Endometrial microvascular endothelial cells (primary cell): ENCODE results near the gene AUH. TPM values are rescaled to one million over a fixed set of nuclear protein-coding genes. Genes with fewer than 3 reads are reported as not detected.
"Not testable (repeated sequence)": the region's sequence is repeated elsewhere in the genome, so short reads cannot be mapped to it uniquely, and the experiment has no call there.

Experiments
- in situ Hi-C: cut with HindIII; loops from 2 replicates; pipeline ENCODE4 v1.10.0; 2017; ENCODE audit warnings: low sequenced_read_pairs, low pct_unique_long_range_greater_than_20kb; ENCODE audit errors: inconsistent ontology term
- total RNA-seq: library from RNA; depleted of rRNA; stranded (reverse); fragments of >200 nt; gene quantifications from one replicate; pipeline ENCODE4 v1.2.3, GENCODE V29; 2015; ENCODE audit errors: inconsistent ontology term

Gene AUH
- total RNA-seq, 1 donor from 2014 or later, result 3.4 TPM

DNA sequence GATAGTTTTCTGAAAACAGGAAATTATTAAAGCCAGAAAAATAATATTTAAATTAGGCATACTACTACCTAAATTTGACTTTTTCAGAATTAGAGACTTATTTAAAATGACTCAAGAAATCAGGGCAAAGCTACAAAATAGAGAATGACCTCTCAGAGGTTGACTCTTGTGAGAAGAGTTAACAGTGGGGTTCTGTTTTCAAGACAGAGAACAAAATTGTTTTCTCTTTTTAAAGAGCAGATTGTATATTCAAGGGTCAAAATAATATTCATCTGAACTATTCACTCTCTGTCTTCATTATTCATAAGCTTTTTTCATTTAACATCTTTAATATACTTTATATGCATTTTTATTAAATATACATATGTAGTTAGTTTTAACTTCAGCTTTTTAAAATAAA, 21.9 kb upstream of the AUH start:
- in situ Hi-C loops, result no loop called here

DNA sequence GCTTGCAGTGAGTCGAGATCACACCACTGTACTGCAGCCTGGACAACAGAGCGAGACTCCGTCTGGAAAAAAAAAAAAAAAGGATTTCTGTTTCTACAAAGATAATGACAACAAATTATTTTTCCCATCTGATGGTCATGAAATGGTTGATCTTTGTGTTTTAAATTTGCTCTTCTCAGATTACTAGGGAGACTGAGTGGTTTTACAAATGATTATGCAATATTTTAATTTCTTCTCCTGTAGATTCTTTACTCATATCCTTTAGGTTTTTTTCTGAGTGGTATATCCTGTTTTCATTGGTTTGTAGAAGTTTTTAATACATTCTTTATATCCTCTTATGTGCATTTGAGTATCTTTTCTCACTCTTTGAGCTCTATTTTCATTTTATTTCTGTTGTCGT, 20.6 kb upstream of the AUH start:
- in situ Hi-C loops, result no loop called here

DNA sequence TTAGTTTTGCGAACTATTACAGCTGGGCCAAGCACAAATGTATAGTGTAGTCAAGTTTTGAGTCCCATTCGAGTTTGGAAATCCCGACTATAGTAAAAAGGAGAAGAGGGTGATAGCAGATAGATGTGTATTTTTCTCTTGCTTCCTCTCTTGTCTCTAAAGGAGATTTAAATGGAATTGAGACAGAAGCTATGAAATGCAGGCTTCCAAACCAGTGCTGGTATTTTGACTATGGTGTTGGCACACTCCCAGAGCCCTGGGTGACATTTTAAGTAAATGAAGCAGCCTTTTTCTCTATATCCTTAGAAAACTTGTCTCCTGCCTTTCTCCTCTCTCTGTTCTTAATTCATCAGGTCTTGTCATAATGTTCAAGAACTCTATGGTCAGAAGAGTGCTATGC, 17.7 kb upstream of the AUH start:
- in situ Hi-C loops, result no loop called here

DNA sequence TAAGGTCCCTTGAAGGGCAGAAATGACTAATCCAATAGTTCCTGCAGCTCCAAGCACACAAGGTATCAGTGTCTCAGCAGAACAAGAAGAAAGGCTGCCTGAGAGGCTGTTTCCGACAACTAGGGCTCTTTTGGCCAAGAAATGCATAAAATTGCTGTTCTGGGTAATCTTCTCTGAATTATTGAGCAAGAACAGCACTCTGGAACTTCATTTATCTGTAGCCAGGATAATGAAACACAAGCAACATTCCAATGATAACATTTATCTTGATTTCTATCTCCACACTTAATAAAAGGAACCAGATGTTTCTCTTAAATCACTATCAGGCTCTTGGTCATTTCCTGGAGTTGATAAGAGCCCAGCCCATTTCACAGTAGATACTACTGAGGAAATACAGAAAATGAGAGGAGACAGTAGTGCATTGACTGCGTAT, 17.0 kb upstream of the AUH start:
- in situ Hi-C loops, result no loop called here

DNA sequence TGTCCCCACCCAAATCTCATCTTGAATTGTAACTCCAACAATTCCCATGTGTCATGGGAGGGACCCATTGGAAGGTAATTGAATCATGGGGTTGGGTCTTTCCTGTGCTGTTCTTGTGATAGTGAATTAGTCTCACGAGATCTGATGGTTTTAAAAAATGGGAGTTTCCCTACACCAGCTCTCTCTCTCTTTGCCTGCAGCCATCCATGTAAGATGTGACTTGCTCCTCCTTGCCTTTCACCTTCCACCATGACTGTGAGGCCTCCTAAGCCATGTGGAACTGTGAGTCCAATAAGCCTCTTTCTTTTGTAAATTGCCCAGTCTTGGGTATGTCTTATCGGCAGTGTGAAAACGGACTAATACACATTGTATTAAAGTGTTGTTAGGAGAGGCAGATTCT, 16.3 kb upstream of the AUH start:
- in situ Hi-C loops, result not testable (repeated sequence)

DNA sequence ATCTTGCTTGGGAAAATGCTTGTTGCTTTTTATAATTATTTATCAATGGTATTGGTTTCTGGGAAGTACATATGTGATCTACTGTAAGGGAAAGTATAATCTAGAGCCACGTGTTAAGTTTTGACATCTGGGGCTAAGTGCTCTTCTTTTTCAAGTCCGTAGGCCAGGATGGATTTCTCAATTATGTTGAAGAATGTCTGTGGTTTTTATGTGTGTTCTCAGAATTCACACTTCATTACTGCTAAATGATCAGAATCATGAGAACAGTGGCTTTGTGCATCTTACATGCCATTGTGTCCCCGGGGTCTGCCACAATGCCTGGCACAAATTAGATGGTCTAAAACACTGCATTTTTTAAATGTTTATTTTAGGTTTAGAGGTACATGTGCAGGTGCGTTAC, 14.5 kb upstream of the AUH start:
- in situ Hi-C loops, result no loop called here

DNA sequence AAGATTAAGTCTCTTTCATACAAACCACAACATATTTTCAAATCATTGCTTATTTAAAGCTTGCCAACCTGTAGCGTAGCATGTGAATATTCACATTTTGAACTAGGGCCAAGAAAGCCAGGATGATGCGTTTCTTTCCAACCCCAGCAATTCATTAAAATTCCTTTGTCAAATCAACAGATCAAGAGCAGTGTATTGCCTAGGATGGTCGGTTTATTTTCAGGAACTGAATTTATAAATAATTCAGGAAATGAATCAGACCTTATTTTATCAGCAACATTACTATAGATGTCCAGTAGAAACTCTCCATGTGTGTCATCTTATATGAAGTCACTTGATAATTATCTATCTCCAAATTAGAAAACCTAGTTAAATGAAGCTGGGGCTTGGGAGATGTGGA, 13.2 kb upstream of the AUH start:
- in situ Hi-C loops, result no loop called here

DNA sequence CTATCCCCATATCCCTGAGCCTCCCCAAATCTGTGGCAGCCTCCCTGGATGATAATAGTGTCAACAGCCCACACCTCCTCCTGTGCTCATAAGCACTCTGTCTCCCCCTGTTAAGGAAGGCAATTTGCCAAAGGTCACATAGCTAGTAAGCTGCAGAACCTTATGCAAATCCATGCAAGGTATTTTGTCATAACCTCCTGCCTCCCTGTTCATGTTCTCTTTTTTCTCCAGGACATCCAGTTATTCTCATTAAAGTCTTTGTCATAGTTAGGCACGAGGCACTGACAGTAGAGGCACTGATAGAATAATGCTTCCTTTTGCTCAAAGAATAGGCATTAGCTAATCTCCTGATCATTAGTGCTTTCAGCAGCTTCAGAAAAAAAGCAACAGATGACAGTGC, 10.2 kb upstream of the AUH start:
- in situ Hi-C loops, result no loop called here

DNA sequence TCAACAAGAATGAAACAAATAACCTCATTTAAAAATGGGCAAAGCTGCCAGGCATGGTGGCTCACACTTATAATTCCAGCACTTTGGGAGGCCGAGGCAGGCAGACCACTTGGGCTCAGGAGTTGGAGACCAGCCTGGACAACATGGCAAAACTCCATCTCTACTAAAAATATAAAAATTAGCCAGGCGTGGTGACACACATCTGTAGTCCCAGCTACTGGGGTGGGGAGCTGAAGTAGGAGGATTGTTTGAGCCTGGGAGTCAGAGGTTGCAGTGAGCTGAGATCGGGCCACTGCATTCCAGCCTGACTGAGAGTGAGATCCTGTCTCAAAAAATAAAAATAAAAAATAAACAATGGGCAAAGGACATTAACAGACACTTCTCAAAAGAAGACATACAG, 8.3 kb upstream of the AUH start:
- in situ Hi-C loops, result not testable (repeated sequence)

DNA sequence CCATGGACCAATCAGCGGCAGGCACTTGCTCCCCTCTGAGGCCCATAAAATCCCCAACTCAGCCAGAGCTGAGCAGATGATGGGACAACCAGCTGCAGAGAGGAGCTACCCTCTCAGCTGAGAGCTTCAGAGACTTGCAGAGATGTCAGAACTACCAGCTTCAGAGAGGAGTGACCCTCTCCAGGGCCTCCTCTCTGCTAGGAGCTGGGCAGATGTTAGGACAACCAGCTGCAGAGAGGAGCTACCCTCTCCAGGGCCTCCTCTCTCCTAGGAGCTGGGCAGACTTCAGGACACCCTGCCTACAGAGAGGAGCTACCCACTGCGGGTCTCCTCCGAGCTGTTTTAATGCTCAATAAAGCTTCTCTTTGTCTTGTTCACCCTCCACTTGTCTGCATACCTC, 3.0 kb upstream of the AUH start:
- in situ Hi-C loops, result no loop called here

DNA sequence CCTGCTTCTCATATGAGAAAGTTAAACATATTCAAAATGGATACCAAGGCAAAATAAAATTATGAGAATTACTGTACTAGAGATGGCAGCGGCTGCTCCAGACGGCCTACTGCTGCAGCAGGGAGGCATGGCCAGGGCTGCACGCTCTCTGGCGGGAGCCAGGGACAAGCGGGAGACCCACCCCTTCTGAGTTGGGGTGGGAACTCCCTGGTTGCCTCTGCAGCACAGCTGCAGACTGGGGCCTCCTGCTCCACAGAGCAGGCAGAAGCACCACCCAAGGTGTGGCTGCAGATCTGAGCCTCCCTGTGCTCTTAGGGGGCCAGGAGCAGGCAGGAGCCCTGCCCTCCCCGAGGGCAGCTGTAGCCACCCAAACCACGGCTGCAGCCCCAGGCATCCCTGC, 2.3 kb upstream of the AUH start:
- in situ Hi-C loops, result no loop called here

DNA sequence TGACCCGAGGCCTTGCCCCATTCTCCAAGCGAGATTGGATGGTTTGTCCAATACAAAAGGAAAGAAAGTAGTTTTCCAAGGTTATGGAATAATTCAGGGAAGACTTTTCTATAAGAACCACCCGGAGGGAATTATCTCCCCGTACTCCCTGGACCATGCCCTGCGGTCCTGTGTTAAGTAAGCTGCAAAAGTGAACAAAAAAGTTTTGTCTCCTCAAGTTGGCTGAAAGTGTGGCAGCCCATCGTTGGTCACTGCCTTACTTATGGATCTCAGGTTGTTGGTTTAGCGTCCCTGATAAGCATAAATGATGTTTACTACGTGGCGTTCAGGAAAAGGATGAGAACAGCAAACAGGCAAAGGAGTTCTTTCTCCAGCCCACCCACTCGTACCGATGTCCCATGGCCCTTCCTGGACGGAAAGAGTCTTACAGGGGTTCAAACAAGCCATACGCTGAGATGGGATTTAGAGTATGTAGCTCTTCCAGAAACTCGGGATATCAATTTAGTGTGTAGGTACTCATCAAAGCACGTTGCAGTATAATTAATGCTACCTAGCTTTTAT, 413 bp upstream of the AUH start:
- in situ Hi-C loops, result no loop called here

DNA sequence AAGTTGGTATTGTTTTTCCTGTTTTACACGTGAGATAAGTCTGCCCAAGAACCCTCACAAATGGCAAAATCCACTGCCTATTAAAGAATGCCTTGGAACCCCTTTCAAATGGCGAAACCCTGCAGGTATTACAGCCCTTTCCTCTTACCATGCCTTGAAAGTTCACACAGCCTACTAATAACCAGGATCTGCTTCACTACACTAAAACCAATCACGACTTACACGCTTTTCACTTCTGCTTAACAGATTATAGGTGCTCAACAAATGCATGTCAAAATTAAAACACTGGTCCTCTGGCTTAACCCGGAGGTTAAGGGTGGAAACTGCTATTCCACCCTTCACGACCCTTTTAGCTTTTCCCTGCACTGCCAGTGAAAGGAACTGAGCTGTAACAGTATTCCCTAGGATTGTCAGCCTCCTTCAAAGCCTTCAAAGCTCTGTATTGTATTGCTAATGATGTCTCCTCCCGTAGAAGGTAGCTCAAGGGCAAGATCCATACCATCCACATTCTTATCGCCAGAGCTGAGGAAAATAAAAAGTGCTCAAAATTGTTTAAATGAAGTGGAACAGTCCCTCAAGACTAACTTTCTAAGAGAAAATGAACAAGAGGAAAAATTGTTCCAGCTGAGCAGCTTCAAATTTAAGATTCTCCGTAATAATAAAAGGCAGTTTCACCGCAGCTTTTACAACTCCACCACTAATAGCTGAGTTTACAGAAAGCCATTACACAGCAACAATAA, 997 bp downstream of the AUH start:
- in situ Hi-C loops, result no loop called here

DNA sequence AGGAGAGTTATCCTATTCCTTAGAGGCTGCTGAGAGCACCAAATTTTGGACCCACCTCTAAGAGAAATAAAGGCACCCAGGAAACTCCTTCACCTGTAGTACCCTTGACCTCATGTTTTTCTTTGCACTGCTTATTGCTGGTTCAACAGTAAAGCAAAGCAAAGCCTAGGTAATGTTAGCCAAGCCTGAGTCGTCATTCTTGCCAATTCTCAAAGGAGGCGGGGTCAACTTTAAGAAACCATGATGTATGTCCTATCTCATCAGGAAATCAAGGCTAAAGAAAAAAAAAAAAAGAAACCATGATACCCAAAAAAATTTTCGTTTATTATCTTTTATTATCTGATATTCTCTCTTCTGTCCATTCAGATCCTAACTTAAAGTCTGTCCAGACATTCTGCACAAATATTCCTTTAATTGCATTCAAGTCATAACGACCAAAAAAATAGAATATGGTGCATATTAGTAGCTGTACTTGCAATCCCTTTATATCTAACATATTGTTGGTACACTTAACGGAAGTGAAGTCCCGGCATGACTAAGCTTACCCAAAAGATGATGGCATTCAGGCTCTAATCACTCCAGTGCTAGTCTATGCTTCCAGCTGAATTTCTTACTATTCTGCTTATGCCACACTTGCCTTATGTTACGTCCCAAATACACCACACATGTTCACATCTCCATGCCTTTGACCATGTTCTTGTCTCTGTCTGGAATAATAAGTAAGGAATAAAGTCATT, 1.8 kb downstream of the AUH start:
- in situ Hi-C loops, result no loop called here

DNA sequence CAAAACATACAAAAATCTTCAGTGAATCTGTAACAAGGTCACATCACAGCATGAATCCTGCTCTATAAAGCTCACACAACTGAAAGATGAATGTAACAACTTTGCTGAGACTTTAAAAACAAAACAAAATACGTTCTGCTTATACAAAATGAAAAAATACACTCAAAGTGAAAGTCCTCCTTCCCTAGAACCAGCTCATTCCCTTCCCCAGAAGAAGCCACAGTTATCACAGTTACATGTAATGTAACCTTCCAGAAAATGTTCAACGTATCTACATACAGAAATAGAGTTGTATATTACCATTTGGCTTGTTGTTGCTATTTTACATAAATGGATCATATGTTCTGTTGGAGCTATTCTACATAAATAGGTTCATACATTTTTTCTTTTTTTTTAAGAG, 2.6 kb downstream of the AUH start:
- in situ Hi-C loops, result no loop called here

DNA sequence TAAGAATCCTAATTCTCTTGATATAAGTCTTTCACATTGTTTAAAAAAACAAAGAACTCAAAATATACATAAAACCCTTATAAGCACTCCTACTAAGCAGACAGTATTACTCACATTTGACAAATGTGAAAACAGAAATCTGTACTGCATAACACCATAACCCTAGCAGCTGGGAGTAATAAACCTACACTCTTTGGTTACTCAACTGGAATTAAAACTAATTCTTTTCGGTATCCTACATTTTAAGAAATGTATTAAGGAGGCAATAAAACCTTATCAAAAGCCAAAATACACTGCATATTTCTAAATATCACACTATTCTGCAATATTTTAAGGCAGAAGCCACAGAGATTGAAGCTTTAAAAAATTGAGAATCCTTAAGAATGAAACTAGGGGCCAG, 6.8 kb downstream of the AUH start:
- in situ Hi-C loops, result no loop called here

DNA sequence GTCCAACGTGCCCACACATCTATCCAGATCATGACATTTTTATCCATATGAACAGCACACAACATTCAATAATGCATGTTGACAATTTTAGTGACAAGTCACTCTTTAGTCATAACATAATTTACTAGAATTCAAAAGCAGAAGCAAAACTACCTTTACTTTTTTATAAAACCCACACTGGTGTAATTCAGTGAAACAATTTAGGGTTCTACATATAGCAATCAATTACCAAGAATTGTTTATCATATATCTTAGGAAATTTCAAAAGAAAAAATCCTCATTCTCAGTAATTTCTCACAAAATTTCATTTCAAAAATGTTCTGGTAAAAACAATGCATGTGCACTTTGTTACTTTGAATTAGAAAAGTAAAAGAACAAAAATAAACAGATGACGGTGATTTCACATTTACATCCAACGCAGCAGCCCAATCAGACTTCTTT, 12.6 kb downstream of the AUH start:
- in situ Hi-C loops, result no loop called here

DNA sequence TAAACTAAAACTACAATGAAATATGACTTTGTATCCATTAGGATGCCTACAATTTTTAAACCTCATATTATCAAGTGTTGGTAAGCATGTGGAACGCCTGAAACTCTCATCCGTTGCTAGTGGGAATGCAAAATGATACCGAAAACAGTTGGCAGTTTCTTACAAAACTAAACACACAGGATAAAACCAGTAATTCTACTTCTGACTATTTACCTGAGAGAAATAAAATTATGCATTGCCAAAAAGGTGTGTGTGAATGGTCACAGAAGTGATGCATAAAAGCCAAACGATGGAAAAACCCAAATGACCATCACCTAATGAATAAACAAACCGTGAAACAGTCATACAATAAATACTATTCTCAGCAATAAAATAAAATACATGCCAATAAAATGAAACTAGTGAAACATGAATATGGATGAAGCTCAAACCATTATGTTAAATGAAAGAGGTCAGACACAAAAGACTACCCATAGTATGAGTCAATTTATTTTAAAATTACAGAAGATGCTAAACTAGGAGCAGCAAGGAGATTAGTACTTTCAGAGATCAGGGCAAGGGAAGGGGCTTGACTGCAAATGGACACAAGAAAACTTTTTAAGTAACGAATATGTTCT, 13.4 kb downstream of the AUH start:
- in situ Hi-C loops, result no loop called here

DNA sequence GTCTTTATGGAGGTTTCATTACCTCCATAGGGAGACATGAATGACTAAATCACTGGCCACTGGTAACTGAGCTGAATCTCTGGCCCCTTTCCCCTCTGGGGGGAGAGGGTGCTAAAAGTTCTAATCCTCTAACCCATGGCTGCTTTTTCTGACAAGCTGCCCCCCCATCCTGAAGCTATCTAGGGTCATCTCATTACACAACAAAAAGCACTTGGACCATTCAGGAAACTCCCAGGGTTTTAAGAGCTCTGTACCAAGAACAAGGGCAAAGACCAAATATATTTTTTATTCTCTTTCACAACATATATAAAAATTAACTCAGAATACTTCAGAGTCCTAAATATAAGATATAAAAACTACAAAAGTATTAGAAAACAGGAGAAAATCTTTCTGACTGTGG, 14.3 kb downstream of the AUH start:
- in situ Hi-C loops, result no loop called here

DNA sequence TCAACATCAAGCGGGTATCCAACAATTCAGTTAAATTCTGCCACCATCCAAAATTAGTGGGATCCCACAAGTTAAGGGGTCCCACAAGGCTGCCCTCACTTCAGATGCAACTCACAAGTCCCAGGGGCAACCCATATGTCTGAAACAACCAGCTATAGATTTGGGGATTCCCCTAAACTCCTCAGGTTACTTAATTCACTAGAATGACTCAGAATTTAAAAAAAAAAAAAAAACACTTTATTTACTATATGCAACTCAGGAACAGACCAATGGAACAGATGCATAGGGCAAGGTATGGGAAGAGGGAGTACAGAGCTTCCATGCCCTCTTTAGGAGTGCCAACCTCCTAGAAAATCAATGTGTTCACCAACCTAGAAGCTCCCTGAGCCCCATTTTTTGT, 15.1 kb downstream of the AUH start:
- in situ Hi-C loops, result no loop called here
